ENCODE measurements around the gene ZNF562. TPM values are rescaled to one million over a fixed set of nuclear protein-coding genes. Genes with fewer than 3 reads are reported as not detected.

ZNF562 gene
- total and polyA plus RNA-seq, 2 donors (not counting 3 experiments of a cell fraction or from before 2014, with no cell fraction given): 6.3 to 27.0 TPM

DNA sequence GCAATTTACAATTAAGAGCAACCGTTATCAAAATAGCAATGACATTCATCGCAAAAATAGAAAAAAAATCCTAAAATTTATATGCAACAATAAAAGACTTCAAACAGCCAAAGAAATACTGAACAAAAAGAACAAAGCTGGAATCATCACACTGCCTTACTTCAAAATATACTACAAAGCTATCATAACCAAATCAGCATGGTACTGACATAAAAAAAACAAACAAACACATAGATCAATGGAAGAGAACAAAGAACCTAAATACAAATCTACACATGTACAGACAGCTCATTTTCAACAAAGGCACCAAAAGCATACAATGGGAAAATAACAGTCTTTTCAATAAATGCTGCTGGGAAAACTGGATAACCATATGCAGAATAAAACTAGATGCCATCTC is 6.4 kb downstream of the ZNF562 start:
- peaks cover 99% of the 10 kb centered on the region for H3K79me2 ChIP-seq (ENCODE audit: control insufficient read depth, insufficient read depth, low read length)
- no peak overlapping the region for H3K9ac ChIP-seq (replicated peaks; ENCODE audit: extremely low read depth, insufficient read depth, low read length)
- no peaks in the 10 kb centered on the region for H3K36me3 ChIP-seq (ENCODE audit: control insufficient read depth in 2 of 2, extremely low read depth in 1 of 2, insufficient read depth in 2 of 2, low read length in 2 of 2)
- ChIA-PET CTCF (interaction anchor here (1.0 kb wide), 1 partner anchor 10 kb away, joined by 3 read pairs; no protein-coding TSS in a partner anchor), POLR2A (no interaction called here)
- no peak overlapping the region for H3K27ac ChIP-seq (ENCODE audit: insufficient read depth, low read depth, low read length)
- dilution Hi-C loops (cut with MboI; ENCODE audit: extremely low pct_ligation_motif_present, low sequenced_read_pairs) (no loop called here), intact Hi-C loops (cut with micrococcal nuclease) (no loop called here)
- no peaks in the 10 kb centered on the region for H3K4me1 ChIP-seq (ENCODE audit: control insufficient read depth, extremely low read depth, insufficient read depth, low read length)
- no peaks in the 10 kb centered on the region for H3K9me3 ChIP-seq (replicated peaks; ENCODE audit: control insufficient read depth, insufficient read depth, low read length)
- no peaks in the 10 kb centered on the region for H3K27me3 ChIP-seq (ENCODE audit: control insufficient read depth in 2 of 2, insufficient read depth in 2 of 2, low read length in 2 of 2)
- no peak overlapping the region for H3K4me2 ChIP-seq (ENCODE audit: insufficient read depth, low read length)
- no TSS peak for BruUV-seq (replicated peaks)
- no peak for FAIRE-seq
- peaks cover 3% of the 10 kb centered on the region for H4K20me1 ChIP-seq (replicated peaks; ENCODE audit: control insufficient read depth, extremely low read depth, insufficient read depth, low read length)
- H3K4me3 ChIP-seq (replicated peaks in 1 of 3; ENCODE audit: insufficient read depth in 1 of 3, low read depth in 1 of 3, low read length in 3 of 3): no peak overlapping the region
- H2AFZ ChIP-seq (ENCODE audit: low read depth, low read length): no peak overlapping the region
- TF ChIP-seq MYC (IDR thresholded peaks at IDR 0.05; ENCODE audit: low read depth, low read length): no peak
- no peak for TF ChIP-seq POLR2AphosphoS5 (IDR thresholded peaks at IDR 0.05; ENCODE audit: insufficient read depth, low read depth, low read length)
- TF ChIP-seq POLR2A (IDR thresholded peaks at IDR 0.05; ENCODE audit: low read depth, low read length): no peak
- no peak for TF ChIP-seq JUN (IDR thresholded peaks at IDR 0.05; ENCODE audit: borderline replicate concordance, insufficient read depth, insufficient read length, low read depth)
- TF ChIP-seq EZH2 (IDR thresholded peaks at IDR 0.05; ENCODE audit: borderline replicate concordance, low read depth, low read length, severe bottlenecking): no peak
- TF ChIP-seq, protein P1, sequence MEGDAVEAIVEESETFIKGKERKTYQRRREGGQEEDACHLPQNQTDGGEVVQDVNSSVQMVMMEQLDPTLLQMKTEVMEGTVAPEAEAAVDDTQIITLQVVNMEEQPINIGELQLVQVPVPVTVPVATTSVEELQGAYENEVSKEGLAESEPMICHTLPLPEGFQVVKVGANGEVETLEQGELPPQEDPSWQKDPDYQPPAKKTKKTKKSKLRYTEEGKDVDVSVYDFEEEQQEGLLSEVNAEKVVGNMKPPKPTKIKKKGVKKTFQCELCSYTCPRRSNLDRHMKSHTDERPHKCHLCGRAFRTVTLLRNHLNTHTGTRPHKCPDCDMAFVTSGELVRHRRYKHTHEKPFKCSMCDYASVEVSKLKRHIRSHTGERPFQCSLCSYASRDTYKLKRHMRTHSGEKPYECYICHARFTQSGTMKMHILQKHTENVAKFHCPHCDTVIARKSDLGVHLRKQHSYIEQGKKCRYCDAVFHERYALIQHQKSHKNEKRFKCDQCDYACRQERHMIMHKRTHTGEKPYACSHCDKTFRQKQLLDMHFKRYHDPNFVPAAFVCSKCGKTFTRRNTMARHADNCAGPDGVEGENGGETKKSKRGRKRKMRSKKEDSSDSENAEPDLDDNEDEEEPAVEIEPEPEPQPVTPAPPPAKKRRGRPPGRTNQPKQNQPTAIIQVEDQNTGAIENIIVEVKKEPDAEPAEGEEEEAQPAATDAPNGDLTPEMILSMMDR (IDR thresholded peaks at IDR 0.05; ENCODE audit: extremely low read depth in 1 of 2, insufficient read depth in 1 of 2, low read depth in 1 of 2, low read length in 2 of 2): no peak
- TF ChIP-seq FOS (IDR thresholded peaks at IDR 0.05; ENCODE audit: borderline replicate concordance, insufficient read depth, low read length): no peak
- TF ChIP-seq GATA2 (IDR thresholded peaks at IDR 0.05; ENCODE audit: insufficient read depth, insufficient read length, low read depth, low read length): no peak
- TF ChIP-seq MAX (IDR thresholded peaks at IDR 0.05; ENCODE audit: insufficient read depth, insufficient read length): no peak
- H3K9me1 ChIP-seq (replicated peaks; ENCODE audit: control insufficient read depth, extremely low read depth, insufficient read depth, low read length): no peaks in the 10 kb centered on the region
- DNase-seq (ENCODE audit: low read depth, low spot score): no peak

Measured in endothelial cell of umbilical vein (primary cell).